Measurements from ENCODE around the gene SENP3.

The SENP3 gene

DNA sequence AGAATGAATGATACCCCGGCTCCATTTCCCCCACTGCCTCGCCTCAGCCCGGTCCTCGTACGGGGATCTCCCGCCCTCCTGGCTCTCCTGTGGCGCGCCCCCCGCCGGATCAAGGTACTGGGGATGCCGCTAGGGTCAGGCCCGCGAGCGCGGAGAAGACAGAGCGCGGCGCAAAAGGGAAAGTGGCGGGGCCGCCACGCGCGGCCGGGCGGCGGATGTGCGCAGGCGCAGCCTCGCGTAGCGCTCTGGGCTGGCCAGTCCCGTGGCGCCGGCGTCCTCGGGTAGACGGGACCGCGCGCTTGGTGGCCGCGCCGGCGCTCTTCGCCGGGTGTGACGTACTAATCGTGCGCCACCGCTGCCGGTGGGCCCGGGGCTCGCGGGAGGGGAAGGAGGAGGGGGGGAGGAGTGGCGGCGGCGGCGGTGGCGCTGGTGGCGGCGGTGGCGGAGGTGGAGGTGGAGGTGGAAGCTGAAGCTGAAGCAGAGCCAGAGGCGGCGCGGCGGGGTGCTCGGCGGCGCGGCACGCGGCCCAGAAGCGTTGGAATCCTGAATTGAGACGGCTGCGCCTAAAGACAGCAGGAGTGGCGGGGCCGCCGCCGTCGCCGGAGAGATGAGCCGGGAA is at the start of gene SENP3:
TSS of gene SENP3 (plus strand) at position 331 of the 619 bp plus-strand sequence. CDS start 1,158 bp downstream, outside the sequence.
- DNase-seq (ENCODE audit: low read depth), result peak; percentile 88

DNA sequence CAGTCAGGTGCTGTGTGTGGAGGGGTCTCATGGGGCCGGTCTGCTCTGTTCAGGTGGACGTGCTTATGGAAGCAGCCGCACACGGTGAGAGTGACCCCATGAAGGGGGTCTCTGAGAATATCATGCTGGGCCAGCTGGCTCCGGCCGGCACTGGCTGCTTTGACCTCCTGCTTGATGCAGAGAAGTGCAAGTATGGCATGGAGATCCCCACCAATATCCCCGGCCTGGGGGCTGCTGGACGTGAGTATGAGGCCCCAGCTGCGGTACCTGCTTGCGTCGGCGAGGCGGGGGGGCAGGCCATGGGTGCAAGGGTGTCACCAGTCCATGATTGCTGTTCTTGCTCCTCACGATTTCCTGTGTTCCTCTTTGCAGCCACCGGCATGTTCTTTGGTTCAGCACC is 49.6 kb upstream of the SENP3 start:
- DNase-seq (ENCODE audit: low read depth), result no peak

DNA sequence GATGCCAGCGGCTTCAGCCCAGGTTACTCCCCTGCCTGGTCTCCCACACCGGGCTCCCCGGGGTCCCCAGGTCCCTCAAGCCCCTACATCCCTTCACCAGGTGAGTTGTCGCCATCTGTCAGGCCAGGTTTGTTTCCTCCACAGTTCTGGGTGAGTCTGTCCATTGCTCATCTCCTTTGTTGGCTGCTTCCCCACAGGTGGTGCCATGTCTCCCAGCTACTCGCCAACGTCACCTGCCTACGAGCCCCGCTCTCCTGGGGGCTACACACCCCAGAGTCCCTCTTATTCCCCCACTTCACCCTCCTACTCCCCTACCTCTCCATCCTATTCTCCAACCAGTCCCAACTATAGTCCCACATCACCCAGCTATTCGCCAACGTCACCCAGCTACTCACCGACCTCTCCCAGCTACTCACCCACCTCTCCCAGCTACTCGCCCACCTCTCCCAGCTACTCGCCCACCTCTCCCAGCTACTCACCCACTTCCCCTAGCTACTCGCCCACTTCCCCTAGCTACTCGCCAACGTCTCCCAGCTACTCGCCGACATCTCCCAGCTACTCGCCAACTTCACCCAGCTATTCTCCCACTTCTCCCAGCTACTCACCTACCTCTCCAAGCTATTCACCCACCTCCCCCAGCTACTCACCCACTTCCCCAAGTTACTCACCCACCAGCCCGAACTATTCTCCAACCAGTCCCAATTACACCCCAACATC is 48.7 kb upstream of the SENP3 start:
- no peak for DNase-seq (ENCODE audit: low read depth)

DNA sequence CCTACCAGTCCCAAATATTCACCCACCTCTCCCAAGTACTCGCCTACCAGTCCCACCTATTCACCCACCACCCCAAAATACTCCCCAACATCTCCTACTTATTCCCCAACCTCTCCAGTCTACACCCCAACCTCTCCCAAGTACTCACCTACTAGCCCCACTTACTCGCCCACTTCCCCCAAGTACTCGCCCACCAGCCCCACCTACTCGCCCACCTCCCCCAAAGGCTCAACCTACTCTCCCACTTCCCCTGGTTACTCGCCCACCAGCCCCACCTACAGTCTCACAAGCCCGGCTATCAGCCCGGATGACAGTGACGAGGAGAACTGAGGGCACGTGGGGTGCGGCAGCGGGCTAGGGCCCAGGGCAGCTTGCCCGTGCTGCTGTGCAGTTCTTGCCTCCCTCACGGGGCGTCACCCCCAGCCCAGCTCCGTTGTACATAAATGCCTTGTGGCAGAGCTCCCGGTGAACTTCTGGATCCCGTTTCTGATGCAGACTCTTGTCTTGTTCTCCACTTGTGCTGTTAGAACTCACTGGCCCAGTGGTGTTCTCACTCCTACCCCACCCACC is 47.8 kb upstream of the SENP3 start:
- DNase-seq (ENCODE audit: low read depth), result no peak

DNA sequence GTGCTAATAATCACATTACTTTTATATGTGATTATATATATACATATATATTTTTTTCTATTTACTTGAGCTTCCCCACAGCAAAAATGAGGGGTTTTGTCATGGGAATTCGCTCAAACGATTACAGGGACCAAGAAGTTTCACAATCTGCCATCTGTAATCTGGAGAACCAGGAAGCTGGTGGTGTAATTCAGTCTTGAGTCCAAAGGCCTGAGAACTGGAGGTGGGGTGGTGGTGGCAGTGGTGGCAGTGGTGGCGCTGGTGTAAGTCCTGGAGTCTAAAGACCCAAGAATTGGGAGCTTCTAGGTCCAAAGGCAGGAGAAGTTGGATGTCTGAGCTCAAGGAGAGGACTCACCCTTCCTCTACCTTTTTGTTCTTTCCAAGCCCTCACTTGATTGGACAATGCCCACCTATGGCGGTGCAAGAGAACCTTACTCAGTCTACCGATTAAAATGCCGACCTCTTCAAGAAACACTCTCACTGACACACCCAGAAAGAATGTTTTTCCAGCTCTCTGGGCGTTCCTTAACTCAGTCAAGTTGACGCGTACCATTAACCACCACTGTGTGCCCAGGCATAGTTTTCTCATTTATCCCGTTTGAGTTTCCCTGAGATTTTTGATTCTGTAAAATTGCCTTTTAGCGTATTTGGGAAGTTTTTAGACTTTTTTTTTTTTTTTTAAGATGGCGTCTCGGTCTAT is 45.7 kb upstream of the SENP3 start:
- DNase-seq (ENCODE audit: low read depth), result no peak

DNA sequence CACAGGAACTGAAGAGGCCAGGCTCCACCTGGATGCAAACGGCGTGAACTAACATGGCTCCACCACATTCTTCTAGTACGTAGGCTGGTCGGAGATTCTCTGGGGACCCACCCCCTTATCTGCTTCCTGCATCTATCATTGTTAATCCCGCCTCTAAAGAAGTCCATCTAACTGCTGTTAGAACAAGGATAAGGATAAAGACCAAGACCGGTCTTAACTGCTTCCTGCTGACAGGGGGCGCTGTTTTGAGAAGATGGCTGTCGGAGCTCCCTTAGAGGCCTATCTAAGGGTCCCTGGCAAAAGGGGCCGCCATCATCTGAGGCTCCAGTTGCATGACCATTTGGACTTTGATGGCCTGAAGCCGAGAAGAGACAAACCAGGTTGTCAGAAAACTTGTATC is 38.7 kb upstream of the SENP3 start:
- peak; percentile 21 for DNase-seq (ENCODE audit: low read depth)

DNA sequence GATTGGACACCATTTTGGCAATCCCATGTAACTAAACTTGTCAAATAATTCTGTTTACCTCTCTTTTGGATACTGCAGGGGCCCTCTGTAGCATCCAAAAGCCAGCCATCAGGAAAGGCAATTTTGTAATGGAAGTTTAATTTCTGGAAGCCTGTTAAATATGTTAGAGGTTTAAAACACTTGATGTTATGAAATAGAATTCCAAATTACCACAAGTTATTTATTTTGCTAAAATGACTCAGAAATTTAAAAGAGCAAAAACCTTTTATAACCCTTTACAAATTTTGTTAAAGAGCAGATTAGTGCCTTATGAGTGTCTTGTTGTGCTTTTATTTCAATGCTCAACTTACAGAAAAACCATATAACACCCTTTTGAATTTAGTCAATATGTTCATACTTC is 32.9 kb upstream of the SENP3 start:
- DNase-seq (ENCODE audit: low read depth), result no peak

DNA sequence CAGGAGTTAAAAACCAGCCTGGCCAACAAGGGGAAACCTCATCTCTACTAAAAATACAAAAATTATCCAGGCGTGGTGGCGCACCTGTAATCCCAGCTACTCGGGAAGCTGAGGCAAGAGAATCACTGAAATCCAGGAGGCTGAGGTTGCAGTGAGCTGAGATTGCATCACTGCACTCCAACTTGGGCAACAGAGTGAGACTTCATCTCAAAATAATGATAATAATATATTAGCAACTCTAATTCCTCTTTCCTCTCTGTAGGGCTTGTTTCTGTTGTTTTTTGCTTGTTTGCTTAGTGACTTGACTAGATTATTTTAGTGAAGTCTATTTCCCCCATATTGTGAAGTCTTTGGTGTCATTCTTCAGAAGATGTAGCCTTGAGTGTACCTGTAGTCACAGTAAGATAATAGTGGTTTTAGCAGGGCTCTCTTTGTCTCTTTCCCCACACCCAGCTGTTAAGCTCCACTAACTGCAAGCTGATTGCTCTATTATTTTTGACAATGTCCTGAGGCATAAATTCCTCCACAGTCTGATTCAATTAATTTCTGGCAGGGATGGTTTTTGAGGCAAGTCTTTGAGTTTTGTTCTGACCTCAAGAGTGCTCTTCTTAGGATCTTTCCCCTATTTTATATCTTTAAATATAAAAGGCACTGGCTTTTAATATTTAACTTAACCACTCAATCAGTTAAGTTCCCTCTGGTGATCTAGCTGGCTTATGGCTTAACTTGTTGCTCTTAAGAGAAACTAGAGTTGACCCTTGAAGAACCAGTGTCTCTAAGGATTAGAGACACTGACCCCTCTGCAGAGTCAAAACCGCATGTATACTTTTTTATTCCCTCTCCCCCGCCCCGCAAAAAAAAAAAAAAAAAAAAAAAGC is 31.5 kb upstream of the SENP3 start:
- no peak for DNase-seq (ENCODE audit: low read depth)

DNA sequence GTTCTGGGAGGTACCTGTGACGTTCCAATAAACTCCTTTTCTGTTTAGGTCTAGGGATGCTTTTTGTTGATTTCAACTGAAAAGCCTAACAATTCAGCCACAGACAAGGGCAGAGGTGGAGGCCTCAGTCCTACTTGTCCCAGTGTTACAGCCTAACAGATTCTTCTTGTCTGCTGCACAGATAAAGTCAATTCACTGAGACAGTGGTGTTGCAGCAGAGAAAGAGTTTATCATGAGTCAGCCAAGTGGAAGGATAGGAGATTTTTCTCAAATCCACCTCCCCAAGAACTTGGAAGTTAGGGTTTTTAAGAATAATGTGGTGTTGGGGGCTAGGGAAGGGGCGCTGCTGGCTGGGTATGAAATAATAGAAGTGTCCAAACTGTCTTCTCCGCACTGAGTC is 23.7 kb upstream of the SENP3 start:
- DNase-seq (ENCODE audit: low read depth), result no peak

DNA sequence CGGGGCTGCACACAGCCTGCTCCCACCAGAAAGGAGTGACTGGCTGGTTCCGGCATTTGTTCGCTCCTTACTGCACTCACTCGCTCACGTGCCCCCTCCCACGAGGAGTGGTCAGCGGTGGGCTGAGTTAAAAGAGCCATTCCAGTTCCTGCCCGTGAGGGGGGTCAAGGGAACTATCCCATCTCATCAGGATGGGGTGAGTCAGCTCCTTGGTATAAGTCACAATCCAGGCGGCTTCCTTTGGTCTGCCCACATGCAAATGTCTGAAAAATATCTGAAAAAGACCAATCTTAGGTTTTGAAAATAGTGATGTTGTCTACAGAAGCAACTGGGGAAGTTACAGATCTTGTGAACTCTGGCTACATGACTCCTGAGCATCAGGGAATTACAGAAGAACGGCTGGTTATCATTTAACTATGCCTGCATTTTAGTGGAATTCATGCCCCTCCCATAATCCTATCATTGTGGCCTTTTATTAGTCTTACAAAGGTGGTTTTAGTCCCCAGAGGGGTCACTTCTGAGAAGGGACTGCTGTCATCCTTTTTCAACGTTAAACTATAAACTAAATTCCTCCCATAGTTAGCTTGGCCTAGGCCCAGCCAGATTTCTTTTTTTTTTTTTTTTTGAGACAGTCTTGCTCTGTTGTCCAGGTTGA is 22.7 kb upstream of the SENP3 start:
- DNase-seq (ENCODE audit: low read depth), result no peak

DNA sequence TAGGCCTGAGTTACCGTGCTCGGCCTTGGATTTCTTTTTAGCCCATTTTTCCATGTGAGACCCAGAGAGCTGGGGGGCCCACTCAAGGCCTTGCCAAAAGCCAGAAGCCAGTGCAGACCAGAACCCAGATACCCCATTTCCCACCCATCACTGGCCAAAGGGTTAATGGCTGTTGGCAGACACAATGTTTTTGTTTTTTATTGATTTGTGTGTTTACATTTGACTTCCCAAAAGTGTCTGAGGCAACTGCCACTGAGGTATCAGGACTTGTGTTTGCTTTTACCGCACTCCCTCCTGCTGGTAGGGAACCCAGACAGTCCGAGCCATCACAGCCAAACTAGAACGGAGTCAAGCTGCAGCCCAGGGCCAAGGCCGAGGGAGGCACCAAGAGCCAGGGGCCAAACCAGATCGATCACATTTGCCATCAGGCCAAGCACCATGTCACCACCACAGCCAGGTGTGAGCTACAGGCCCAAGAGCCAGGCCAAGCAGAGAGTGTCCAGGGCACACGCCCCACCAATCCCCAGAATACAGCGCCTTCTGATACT is 20.6 kb upstream of the SENP3 start:
- DNase-seq (ENCODE audit: low read depth), result no peak

DNA sequence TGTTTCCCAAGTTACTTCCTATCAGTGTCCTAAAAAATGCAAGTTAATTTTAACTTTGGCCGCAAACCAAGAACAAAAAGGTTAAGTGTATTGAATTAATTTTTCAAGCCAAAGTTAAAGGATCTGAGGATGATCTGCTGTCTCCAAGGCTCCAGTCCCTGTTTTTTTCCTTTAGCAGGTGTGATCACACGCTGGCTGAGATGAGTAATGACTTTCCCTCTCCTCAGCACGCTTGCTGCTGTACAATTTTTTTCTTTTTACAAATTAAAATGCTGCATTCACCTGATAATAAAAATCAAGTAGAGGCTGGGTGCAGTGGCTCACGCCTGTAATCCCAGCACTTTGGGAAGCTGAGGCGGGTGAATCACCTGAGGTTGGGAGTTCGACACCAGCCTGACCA is 16.8 kb upstream of the SENP3 start:
- no peak for DNase-seq (ENCODE audit: low read depth)

DNA sequence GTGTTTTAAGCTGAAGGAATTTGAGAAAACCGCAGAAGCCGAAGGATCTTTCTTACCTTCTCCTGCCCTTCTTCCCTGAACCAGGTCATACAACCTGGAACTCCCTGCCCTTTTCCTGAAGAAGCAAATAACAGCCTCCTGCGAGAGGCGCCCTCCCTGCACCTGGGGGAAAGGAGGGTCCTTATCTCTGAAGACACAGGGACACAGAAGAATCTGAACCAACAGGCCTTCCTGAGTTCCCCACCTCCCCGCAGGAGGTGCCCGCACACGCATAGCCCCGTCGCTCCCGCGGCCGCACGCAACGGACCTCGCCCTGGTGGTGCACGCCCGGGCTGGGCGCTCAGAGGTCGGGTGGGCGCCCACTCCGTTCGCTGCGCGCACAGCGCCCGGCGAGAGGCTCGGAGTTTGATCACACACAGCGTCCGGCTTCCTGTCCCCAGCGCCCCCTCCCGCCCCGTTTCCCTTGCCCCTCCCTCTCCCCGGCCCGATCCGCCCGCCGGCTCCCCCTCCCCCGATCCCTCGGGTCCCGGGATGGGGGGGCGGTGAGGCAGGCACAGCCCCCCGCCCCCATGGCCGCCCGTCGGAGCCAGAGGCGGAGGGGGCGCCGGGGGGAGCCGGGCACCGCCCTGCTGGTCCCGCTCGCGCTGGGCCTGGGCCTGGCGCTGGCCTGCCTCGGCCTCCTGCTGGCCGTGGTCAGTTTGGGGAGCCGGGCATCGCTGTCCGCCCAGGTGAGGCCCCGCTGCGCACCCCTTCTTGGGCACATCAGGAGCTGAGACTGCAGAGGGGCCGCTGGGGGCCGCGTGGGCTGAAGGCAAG is 12.9 kb upstream of the SENP3 start, which contains the start of gene TNFSF12:
TSS of gene TNFSF12 (plus strand) at position 474 of the 816 bp plus-strand sequence. CDS start at position 570, 96 bp downstream.
- peak; percentile 42 for DNase-seq (ENCODE audit: low read depth)

DNA sequence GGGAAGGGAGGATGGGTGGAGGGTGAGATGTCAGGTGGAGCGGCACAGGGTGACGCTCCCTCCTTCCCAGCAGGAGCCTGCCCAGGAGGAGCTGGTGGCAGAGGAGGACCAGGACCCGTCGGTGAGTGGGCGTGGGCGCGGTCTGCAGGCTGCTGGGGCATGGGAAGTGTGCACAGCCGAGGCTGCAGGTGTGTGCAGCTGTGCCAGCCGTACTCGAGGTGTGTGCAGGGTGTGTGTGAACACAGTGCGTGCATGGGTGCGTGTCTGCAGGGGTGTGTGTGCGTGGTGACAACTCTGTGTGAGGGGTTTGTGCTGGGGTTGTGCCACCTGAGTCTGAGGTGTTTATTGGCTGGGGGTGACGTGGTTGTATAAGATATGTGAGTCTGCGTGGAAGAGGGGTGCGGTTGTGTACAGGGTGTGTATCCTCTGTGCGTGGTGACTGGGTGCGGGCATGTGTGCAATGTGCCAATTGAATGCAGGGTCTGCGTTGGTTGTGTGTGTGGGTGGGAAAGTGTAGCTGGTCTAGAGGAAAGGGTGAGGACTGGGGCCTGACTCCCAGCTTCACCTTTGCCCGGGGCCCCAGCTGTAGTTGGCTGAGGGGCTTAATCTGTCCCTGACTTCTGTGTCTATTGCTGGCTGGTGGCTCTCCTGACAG is 12.2 kb upstream of the SENP3 start:
- peak; percentile 25 for DNase-seq (ENCODE audit: low read depth)

DNA sequence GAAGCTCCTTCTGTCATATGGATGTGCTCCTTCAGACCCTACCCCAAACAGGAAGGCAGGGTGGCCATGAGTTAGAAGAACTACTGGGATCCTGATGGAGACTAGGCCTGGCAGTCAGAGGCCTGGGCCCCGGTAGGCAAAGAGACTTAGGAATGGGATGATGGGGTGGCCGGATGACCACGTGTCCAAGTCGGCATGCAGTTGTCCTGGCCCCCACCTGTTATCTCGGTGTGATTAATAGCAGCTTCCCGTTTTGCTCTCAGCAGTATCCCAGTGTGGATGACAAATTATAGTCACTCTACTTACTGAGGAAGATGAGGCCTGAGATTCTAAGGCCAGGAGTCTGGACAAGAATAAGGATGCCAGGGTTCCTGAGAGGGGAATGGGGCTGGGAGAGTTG is 11.4 kb upstream of the SENP3 start:
- no peak for DNase-seq (ENCODE audit: low read depth)

DNA sequence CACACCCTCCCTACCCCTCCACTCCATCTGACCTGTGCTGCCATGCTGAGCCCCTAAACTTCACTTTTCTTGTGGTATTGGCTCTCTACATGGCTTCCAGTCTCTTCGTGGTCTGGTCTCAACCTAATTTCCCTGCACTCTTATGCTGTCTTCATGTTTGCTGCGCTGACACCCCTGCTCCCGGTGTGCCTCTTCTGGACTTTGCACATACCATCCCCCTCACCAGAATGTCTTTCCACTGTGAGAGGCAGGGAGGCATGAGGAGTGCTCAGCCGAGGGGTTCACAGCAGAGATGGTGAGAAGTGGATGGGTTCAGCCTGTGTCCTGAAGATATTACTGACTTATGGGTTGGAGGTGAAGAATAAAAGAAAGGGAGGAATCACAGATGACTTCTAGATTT is 10.3 kb upstream of the SENP3 start:
- DNase-seq (ENCODE audit: low read depth), result no peak

DNA sequence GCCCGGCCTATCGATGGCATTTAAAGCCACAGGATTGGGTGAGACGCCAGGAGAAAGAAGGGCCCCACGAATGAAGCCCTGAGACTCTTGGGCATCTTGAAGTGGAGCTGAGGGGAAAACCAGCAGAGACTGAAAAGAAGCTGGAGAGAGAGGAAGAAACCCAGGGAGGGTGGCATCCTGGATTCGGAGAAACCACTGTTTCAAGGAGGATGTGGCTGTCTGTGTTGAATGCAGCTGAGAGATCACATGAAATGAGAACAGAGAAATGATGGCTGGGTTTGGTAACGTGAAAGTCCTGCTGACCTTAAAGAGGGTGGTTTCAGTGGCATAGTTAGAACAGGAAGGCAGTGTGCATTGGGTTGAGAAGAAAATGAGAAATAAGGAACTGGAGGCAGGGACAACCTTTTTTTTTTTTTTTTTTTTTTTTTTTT is 9.1 kb upstream of the SENP3 start:
- no peak for DNase-seq (ENCODE audit: low read depth)

DNA sequence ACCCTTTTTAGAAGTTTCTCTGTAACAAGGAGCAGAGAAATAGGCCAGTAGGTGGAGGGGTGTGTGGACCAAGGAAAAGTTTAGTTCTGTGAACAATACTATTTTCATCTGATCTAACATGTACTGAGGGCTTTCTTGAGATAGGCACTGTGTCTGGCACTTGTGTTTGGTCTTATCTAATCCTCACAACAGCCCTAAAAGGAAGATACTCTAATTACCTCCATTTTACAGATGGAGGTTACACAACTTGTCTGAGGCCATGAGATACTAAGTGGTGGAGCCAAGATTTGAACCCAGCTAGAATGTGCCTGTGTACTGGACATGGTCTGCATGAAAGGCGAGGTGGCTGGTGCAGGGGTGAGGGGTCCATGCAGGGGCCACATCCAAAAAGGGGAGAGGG is 8.4 kb upstream of the SENP3 start:
- DNase-seq (ENCODE audit: low read depth), result no peak

DNA sequence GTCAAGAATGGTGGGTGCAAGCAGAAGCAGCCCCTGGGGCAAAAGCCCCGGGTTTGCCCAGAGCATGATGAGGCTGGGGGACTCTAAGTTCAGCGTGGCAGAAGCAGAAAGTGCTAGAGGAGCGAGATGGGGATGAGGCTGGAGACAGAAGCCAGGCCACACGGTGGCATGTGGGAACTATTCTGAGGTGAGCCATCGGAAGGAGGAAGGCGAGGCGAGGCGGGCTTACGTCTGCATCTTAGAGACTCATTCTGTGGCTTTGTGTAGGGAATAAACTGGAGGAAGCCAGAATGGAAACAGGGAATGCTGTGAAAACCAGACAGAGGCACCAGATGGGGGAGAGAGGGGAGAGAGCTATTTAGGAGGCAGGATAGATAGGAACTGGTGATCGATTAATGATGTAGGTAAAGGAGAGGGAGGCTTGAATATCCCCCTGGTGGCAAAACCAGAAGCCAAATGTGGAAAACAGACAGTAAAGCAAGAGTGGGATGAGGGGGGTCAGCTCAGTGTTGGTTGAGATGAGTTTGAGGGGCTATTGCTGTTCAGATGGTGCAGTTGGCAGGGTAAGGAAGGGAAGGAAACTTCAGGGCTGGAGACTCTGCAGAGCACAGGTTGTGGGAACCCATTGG is 6.3 kb upstream of the SENP3 start:
- no peak for DNase-seq (ENCODE audit: low read depth)
